GM19467 (cell line): Measurements from ENCODE around the gene JAM3.
A peak's percentile ranks its signal among the peaks of the same experiment; 100 is the strongest.

Experiments
- ATAC-seq: cut with Tn5 transposase; IDR thresholded peaks from one replicate; pipeline ENCODE4 v1.9.1; 2021; ENCODE audit warnings: mild to moderate bottlenecking, moderate library complexity; ENCODE audit not compliant: unreplicated experiment

The JAM3 gene

DNA sequence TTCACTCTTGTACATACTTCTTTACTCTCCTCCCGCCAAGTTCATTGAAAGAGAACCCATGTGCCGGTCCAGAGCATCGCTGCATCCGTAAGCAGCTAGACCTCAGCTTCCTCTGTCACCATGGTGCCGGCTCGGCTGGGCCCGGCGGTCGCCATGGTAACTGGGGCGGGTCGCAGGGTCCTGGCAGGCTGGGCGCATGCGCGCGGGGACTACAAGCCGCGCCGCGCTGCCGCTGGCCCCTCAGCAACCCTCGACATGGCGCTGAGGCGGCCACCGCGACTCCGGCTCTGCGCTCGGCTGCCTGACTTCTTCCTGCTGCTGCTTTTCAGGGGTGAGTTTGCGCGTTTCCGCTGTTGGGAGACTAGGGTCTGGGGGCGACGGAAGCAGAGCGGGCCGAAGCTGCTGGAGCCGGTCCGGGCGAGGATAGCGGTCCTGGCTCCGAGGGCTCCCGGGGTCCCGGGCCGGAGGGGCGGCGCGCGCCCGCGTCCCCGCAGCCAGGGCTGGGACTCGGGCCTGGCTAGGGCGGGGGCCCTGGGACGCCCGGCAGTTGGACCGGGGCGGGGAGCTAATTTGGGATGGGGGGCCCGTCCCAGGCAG lies at the start of gene JAM3:
Gene JAM3 (plus strand): TSS at position 244 of the 597 bp plus-strand sequence. CDS start 12 bp downstream, at position 256.
- peak; percentile 85 for ATAC-seq

DNA sequence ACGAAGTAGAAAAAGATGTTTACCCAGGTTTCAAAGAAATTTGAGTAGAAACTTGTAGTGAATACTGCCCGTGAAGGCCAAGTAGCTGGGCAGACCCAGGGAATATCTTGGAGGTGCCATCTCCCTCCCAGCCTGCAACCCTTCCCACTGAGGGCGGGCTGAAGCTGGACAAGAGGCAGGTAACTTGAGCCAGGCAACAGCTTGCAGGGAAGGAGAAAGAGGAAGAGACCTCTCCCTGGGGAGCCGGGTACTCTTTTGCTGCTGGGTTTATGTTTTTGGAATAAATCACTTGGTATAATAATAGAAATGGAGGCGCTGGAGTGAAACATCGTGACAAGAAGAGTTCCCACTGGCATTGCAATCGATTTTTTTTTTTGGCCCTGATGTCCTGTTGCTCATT lies 49.4 kb upstream of the JAM3 start:
- no peak for ATAC-seq

DNA sequence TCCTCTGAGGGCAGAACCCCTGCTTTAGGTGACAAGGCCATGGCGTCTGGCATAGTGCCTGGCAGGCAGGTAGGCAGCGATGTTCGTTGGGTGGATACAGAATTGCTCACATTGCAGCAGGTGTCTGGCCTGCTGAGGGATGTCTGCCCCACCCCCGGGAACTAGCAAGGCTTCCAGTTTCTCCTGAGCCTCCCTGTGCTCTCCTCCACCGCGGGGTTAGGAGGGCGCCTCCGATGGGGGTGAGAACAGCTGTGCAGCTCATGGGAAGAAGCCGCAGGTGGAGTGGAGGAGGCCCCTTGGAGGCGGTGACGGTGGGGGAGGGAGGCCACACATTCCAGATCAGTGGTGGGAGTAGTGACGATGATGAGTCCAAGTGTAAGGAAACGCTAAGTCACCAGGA lies 48.3 kb upstream of the JAM3 start:
- no peak for ATAC-seq

DNA sequence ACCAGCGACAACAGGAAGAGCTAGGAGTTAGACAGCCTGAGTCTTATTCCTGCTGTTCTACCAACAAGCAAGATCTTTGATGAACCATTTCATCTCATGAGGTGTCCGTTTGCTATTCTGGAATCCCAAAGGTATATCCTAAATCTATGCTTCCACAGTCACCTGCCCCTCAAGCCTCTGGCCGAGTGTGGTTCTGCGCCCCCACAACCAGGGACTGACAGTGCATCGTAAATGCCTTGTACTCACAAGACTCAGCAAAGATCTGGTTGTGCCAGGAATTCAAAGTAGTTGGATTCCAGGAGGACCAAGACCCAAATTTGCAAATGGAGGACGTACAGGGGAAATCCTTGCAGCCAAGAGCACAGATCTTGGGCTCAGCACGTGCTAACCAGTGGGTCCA lies 47.5 kb upstream of the JAM3 start:
- no peak for ATAC-seq

DNA sequence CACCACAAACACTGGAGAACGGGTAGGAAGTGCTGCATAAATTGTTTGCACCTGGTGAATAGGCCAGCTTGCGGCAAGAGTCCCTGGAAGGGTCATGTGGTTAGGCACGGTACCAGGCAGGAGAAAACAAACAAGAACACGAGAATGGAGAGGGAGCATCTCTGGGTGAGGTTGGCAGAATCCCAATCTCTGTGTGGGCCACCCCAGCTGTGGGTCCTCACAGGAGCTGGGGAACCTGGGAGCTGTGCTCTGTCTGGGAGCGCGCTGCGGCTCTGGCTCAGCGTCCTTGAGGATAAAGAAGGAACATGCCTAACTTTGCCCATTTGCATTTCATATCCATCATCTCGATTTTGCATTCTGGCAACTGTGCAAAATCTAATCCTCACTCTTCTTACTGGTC lies 46.1 kb upstream of the JAM3 start:
- no peak for ATAC-seq

DNA sequence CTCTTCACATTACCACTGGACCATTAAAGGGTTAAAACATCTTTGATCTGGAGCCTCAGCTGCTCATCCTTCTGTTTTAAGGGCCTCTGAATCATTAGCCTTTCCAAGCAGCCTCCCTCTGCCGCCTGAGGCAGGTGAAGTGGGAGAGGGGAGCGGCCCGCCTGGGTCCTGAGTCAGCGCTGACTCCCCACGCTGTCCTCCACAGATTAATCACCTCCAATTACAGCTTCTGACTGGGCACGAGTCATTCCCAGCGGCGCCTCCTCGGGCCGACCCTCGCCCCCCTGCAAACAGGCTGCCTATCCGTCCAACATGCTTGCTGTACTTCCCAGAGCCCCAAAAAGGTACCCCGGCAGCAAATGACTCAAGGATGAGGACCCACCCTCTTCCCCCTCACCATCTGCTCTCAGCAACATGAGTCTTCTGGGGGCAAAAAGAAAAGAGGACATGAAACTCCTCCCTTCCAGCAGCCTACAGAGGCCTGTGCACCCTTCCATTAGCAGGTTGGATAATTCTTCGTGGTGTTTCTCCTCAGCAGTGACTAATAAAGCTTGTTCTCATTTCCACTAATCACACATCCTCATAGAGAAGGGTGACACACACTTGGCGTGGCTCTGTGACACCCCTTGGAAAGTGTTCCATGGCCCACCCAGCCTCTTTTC lies 44.3 kb upstream of the JAM3 start:
- ATAC-seq = no peak

DNA sequence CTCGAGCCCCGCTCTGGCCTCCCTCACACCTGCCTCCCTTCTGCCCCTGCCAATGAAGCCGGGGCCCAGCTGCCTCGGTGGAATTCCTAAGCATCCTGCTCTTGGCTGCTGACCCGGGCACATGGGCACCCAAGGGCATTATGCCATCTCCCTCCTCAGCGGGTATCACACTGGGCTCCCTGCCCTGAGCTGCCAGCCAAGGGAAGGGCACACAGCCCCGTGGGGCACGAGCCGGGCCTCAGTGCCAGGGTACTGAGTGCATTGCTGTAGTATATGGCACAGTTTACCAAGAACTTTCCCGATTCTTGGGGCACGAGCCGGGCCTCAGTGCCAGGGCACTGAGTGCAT lies 43.8 kb upstream of the JAM3 start:
- no peak for ATAC-seq

DNA sequence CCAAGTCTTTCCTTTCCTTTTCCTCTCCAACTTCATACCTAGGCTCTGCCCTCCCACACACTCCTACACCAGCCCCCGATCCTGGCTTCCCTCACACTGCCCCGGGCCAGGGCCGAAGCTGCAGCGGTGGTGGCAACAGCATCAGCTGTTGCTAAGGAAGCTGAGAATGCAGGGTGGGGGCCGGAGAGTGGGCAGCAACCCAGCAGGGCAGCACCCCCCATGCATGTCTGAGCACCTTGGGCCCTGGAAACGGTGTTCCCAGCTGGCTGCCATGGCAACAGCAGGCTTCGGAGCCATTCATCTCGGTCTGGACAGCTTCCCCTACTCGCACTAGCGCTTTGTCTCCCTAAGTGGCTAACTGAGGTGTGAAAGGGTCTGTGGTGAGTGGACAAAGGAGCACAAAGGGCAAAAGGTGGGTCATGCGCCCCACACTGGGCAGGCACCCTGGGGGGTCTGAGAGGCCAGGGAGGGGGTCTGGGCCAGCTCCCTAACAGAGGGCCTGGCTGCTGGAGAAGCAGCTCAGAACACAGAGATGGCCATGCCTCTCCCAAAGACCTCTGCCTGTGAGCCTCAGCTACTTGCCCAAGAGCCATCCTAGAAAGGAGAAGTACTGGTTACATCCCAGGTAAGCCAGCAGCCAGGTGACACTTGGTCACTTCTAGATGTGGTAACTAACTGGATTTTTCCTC lies 42.1 kb upstream of the JAM3 start:
- no peak for ATAC-seq

DNA sequence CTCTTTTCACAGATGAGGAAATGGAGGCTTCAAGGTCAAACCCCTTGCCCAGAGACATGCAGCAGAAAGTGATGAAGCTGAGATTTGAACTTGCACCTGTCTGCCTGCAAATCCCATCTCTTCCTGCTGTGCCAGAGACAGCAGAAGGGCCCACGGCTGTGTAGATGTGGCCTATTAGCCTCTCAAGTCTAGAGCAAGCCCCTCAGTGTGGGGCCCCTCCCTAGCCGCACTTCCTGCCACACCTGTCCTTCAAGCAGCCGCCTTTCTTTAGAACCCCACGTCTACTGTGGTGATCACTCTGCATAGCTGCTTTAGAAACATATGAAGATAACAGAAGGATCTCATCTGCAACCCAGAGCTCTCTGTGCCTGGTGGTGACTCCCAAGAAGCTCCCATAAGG lies 41.2 kb upstream of the JAM3 start:
- ATAC-seq = no peak

DNA sequence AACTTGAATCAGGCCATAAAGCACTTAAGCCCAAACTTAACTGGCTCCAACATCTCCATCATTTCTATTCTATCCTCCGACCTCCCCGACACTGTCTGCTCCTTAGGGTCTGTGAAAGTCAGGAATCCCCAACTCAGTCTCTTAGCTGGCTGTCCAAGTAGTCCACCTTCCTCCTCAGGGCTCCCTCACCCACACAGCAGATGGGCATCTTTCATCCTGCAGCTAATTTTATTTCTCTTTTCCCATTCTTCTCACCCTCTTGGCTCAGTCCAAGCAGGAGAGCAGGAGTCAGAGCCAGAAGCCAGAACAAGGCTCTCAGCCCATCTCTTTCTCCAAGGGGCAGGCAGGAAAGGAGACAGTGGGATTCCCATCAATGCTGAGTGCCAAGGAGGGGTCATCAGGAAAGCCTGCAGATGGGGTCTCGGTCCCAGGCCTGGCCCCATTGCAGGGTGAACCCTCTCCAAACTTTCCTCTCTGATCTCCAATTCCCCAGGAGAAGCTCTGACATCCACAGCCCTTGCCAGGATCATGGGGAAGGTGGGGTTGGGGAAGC lies 40.4 kb upstream of the JAM3 start:
- no peak for ATAC-seq

DNA sequence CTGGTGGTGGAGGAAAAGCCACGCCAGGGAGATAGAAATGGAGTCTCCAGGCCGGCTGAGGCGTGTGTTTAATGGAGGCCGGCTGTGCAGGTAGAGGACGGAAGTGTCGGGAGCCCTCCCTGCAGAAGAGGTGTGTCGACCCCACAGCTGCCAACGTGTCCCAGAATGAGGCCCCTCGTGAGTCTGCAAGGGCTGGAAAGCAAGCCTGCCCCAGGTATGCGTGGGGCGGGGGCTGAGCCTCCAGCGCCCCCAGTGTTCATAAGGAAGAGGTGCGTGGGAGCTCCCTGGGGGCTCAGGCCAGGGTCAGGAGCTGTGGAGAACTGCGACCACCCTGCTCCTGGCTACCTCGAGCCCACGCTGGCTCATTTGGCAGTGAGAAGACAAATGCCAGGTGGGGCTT lies 38.0 kb upstream of the JAM3 start:
- ATAC-seq = no peak

DNA sequence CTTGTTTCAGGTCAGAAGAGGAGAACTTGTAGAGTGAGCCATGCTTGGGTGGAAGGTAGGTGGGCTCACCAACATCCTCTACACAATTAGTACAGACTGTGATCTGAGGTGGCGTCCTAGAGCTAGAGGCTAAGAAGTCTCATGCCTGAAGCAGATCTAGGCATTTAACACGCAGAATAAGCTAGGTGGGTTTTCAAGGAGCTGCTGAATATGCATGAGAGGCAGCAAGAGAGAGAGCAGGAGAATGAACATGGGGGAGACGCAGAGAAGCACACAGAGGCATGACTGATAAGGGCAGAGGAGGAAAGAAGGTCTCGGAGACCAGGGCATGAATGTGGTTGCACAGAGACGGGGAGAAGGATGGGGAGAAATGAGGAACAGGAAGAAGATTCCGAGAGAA lies 36.8 kb upstream of the JAM3 start:
- no peak for ATAC-seq

DNA sequence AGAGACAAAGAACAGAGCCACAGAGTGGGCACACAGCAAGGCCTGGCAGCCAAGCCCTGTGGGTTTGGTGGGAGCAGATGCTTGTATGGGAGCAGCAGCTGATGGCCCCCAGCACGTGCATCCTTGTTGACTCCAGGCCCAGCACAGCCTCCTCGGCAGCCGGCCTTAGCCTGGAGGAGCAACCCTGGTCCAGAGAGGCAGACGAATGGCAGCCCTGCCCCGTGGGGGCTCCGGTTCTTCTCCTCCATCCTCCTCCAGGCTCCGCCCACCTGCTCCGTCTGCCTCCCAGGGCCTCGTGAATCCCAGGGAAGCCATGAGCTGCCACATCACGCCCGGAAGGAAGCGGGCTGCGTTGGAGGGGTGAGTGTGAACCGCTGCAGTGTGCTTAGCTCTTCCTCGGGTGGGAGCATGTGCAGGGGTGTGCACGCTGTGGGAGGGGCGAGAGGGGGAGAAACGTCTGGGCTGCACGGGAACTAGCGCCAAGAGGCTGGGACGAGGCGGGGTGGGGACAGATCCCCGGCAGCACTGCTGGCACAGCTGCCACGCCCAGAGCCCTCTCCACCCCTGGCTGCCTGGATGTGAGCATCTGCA lies 36.3 kb upstream of the JAM3 start:
- no peak for ATAC-seq

DNA sequence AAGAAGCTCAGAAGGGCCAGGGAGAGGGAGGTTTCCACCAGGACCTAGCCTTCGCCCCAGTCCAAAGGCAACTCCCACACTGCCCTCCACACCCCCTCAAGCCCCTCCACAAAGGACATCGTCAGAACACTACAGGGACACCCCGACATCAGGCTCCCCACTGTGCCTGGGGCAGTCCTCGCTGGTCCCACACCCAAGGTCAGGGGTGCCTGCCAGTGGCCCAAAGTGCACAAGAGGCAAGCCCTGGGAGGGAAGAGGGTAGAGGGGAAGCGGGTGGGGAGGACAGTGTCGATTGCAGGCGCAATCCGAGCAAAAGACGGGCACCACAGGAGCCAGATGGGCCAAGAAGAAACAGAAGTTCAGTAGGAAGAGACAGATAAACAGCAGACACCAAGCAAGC lies 35.6 kb upstream of the JAM3 start:
- ATAC-seq = no peak

DNA sequence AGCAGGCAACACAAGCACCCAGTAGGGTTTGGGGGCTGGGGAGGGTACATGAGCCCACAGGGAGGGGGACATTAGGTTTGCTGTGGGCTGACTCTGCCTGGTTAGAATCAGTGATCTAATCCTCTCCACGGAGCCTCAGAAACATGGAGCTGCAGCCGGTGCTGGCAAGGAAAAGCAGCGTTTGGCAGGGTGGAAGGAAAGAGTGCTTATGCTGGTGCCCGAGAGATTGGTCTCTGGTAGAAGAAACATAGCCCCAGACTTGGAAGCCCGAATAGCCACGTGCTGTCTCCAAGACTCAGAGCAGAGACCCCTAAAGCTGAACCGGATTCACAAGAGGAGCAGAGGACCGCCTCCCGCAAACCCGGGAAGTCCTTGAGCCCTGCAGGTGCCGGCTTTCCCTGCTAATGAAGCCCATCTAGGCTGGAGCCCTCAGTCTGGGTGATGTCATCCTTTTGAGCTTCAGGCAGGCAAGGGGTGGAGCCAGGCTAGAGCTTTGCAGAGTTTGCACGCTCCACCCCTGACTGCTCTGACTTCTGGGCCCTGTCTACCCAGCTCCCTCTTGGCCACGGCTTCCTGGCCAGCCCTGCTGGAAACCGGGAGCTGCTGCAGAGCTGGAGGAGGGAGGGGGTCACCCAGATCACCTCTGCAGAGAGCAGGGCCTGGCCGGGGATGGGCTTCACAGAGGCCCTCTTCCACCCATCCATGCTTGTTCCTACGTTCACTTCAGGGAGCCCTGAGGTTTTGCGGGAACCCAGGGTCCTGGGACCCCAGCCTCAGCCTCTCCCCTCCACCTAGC lies 35.0 kb upstream of the JAM3 start:
- ATAC-seq = peak; percentile 37

DNA sequence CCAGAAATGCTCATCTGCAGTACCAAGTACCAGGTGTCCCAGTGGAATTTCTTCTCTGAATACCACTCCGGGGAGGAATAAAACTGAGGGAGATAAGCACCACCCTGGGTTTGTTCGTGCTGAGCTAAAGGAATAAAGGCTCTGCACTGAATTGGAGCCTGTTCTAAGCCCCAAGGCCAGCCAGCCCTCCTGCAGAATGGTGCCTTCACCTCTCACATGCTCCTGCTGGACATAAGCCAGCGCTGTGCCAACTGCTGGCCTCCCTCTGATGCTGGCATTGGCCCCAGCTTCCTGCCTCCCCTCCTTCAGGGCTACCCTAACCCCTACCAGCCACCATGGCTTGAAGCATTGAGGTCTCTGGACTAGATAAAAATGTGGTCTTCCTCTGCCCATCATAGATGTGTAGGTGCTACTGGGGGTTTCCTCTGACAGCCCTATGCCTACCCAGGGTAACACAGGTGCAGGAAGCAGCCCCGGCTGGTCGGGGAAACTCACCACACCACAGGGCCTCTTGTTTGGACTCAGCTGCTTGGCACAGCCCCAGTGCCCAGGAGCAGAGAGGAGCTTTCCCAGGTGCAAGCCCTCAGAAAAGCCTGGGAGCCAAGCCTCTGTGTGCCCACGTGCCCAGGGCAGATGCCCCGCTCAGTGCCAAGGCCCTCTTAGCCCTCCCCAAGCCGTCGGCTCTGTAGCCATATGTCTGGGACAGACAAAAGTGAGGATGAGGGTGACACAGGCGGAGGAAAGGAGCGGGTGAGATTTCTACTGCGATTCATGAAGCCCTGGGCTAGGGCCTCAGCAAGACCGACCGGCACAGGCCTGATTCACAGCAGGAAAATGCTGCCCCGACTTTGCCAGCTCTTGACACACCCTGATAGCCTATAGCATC lies 34.1 kb upstream of the JAM3 start:
- no peak for ATAC-seq

DNA sequence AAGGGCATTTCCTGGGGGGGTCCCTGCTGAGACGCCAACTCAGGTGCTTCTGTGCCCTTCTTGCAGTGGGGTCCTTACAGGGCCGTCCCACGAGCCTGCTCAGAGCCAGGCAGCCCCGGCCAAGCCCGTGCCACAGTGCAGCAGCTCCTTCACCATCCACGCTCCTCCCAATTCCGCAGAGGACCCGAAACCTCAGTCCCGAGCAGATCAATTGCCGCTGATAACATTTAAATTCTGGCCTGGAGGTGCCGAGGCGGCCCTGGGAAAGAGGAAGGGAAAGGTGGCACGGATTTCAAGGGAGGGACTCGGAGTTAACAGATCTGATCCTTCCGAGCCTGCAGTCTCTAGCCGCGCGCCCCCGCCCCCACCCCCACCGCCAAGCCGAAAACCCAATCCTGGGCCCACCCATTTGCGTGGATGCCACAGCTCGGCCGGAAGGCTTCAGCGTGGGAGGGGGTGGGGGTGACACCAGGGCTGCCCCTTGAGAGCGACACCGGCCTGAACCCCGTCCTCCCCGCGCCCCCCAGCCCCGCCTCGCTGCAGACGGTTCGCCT lies 32.3 kb upstream of the JAM3 start:
- ATAC-seq = no peak

DNA sequence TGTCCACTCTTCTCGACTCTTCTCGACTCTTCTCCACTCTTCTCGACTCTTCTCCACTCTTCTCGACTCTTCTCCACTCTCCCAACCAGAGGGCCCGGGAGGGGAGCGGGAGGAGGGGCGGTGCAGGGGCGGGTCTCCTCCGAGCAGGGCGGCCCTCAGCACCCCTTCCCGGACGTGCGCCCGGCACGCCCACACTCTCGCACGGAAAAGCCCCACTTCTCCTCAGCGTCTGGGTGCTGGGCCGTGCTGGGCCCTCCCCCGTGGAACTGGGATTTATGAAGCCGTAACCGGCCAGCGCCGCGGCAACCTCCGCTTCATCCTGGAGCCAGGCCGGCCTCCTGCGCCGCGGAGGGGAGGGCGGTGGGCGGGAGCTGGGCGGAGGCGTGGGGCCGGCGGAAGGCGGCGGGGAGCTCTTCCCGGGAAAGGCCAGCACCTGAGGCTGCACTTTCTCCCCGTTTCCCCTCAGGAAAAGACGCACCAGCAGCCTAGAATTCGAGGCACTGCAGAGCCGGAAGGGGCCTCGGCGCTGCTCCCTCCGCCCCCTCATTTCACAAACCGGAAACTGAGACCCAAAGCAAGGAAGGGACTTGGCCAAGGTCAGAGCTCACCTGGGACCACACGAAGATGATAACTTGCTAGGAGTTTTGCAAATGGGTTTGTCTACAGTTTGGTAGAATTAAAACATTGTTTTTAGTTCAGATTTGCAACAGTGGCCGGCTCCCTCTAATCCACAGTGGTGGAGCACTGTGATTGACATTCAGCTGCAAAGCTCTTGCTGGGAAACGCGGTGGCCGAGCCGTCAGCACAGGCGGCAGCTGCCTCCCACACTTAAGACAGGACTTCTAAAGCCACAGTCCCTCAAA lies 31.6 kb upstream of the JAM3 start:
- ATAC-seq = peak; percentile 76
